Colonic mucosa (tissue), 4 donors: Measurements from ENCODE around the gene ATXN2. TPM values are rescaled to one million over a fixed set of nuclear protein-coding genes. Genes with fewer than 3 reads are reported as not detected.

Experiments
- DNase-seq: peaks from one replicate; pipeline ENCODE4 v3.0.0-alpha.2; 2020
- H3K27ac ChIP-seq: fragments of 200-600 bp; one replicate; pipeline ENCODE4 v1.8.0; 2021
- H3K27me3 ChIP-seq: fragments of 200-600 bp; one replicate; pipeline ENCODE4 v1.8.0; 2021
- H3K36me3 ChIP-seq: fragments of 200-600 bp; one replicate; pipeline ENCODE4 v1.8.0; 2021
- H3K4me1 ChIP-seq: fragments of 200-600 bp; one replicate; pipeline ENCODE4 v1.8.0; 2021; ENCODE audit warnings: mild to moderate bottlenecking
- H3K4me3 ChIP-seq: fragments of 200-600 bp; one replicate; pipeline ENCODE4 v1.8.0; 2021
- H3K9ac ChIP-seq, 2 donors: one replicate each; pipeline ENCODE4 v1.7.0; 2013; ENCODE audit warnings: control low read depth in 2 of 2, low read depth in 2 of 2, low read length in 2 of 2
- H3K9me3 ChIP-seq: fragments of 200-600 bp; one replicate; pipeline ENCODE4 v1.8.0; 2021
- intact Hi-C: fragments of 100-400 bp; cut with DNase I; formaldehyde crosslinking; loops from one replicate; pipeline ENCODE4 v1.14.1; 2022
- total RNA-seq, 2 donors: library from RNA; stranded (reverse); fragmentation: NEBNext Ultra II Directional in 1 of 2; extraction: Animal tissue kit (Norgen Biotek cat#: 25700) in 1 of 2; gene quantifications; one replicate each; pipeline ENCODE4 v1.2.1, GENCODE V29; 2021
- TF ChIP-seq, protein P1 (sequence below): fragments of 200-600 bp; IDR thresholded peaks from one replicate; pipeline ENCODE4 v1.8.0; 2022; ENCODE audit warnings: antibody characterized with exemption, mild to moderate bottlenecking
- donor health status: healthy.
- donor health status: DM: no; HTN: no; CAD: no.
- donor health status: DM: no; HTN: no; CAD: no.

ATXN2 gene
- total RNA-seq, 2 donors from 2014 or later: 48.7 to 55.1 TPM

DNA sequence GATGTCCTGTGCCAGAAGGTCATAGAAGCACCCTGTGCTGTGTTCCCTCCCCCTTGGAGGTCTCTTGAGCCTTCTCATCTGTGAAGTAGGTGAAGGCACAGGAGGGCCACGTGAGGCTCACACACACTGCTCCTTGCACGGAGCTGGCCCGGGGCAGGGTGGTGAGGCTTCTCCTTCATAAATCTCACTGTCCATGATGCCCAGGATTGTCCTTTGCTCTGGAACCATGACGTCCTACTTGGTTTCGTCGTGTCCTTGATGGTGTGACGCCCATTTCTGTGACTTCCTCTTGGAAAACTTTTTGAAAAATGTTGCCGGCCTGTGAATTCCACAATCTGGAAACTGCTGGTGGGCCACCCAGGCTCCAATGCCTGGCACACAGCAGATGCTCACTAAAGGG lies 159.0 kb downstream of the ATXN2 start:
- Histone ChIP-seq H3K27me3 (no peaks in the 10 kb centered on the region), H3K27ac (no peak overlapping the region), H3K36me3 (no peaks in the 10 kb centered on the region), H3K4me1 (peaks cover 41% of the 10 kb centered on the region), H3K4me3 (no peak overlapping the region), H3K9ac (no peak overlapping the region), H3K9me3 (no peaks in the 10 kb centered on the region)
- TF ChIP-seq, protein P1, sequence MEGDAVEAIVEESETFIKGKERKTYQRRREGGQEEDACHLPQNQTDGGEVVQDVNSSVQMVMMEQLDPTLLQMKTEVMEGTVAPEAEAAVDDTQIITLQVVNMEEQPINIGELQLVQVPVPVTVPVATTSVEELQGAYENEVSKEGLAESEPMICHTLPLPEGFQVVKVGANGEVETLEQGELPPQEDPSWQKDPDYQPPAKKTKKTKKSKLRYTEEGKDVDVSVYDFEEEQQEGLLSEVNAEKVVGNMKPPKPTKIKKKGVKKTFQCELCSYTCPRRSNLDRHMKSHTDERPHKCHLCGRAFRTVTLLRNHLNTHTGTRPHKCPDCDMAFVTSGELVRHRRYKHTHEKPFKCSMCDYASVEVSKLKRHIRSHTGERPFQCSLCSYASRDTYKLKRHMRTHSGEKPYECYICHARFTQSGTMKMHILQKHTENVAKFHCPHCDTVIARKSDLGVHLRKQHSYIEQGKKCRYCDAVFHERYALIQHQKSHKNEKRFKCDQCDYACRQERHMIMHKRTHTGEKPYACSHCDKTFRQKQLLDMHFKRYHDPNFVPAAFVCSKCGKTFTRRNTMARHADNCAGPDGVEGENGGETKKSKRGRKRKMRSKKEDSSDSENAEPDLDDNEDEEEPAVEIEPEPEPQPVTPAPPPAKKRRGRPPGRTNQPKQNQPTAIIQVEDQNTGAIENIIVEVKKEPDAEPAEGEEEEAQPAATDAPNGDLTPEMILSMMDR: no peak
- intact Hi-C loops: no loop called here
- no peak for DNase-seq

GRCh38 chr12:111439657-111440151 lies 159.4 kb downstream of the ATXN2 start:
- no peaks in the 10 kb centered on the region for H3K27me3 ChIP-seq
- no peak overlapping the region for H3K9ac ChIP-seq
- peaks cover 40% of the 10 kb centered on the region for H3K4me1 ChIP-seq
- no peaks in the 10 kb centered on the region for H3K36me3 ChIP-seq
- no peak overlapping the region for H3K27ac ChIP-seq
- intact Hi-C loops: no loop called here
- H3K9me3 ChIP-seq: no peaks in the 10 kb centered on the region
- DNase-seq: no peak
- TF ChIP-seq, protein P1: no peak
- H3K4me3 ChIP-seq: no peak overlapping the region

DNA sequence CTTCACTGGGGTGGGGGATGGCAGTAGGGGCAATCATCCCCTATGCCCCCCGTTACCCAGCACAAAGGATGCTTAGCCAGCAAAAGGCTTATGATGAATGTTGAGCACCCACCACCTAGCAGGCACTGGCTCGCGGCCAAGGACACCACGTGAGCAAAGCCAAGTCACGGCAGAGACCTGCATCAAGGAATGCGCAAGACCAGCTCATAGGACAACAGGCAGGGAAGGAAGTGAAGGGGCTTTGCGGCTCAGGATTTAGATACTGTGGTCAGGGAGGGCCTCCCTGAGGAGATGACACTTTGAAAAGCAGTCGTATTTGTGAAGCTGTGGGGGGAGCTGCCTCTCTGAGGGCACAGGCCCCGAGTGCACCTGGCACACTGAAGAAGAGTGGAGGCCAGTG lies 160.6 kb downstream of the ATXN2 start:
- intact Hi-C loops: no loop called here
- H3K4me3 ChIP-seq: no peak overlapping the region
- DNase-seq: no peak
- peak overlapping the region in 1 of 2 donors; percentile 34 for H3K9ac ChIP-seq
- no peak overlapping the region for H3K27ac ChIP-seq
- TF ChIP-seq, protein P1: no peak
- no peaks in the 10 kb centered on the region for H3K36me3 ChIP-seq
- H3K27me3 ChIP-seq: no peaks in the 10 kb centered on the region
- H3K4me1 ChIP-seq: peaks cover 43% of the 10 kb centered on the region
- H3K9me3 ChIP-seq: no peaks in the 10 kb centered on the region

GRCh38 chr12:111437816-111438454 lies 161.2 kb downstream of the ATXN2 start:
- Histone ChIP-seq H3K9ac (peak overlapping the region in 1 of 2 donors; percentile 34), H3K4me3 (no peak overlapping the region), H3K27ac (no peak overlapping the region), H3K36me3 (no peaks in the 10 kb centered on the region), H3K27me3 (no peaks in the 10 kb centered on the region), H3K4me1 (peaks cover 46% of the 10 kb centered on the region), H3K9me3 (no peaks in the 10 kb centered on the region)
- intact Hi-C loops: no loop called here
- TF ChIP-seq, protein P1: no peak
- peak; percentile 68 for DNase-seq

DNA sequence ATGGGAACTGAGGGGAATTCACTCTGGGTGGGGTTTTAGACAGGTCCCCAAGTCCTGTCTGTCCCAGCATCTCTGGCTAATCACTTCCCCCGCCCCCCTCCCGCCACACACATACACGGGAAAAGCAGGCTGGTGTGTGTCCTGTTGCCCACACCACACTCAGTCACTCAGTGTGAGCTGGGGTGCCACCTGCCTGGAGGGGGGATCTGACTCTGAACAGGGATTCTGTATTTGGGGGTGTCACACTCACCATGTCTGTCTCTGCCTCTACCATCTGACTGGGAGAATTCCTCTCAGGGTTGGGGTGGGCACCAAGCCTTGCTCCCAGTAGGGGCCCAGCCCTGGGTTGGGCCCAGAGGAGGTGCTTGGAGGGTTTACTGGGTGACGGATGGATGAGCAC lies 162.3 kb downstream of the ATXN2 start:
- Histone ChIP-seq H3K27ac (peak overlapping the region; percentile 4), H3K9ac (no peak overlapping the region), H3K4me1 (peaks cover 46% of the 10 kb centered on the region), H3K27me3 (no peaks in the 10 kb centered on the region), H3K9me3 (no peaks in the 10 kb centered on the region), H3K36me3 (no peaks in the 10 kb centered on the region), H3K4me3 (no peak overlapping the region)
- intact Hi-C loops: no loop called here
- no peak for DNase-seq
- TF ChIP-seq, protein P1: no peak
